ENCODE results near the gene ETFA.

ETFA gene

GRCh38 chr15:76258460-76258859 is 52.8 kb downstream of the ETFA start:
- H3K36me3 ChIP-seq, result peaks cover 33 to 62% (median 57%) of the 10 kb centered on the region in 3 donors
- no peak for TF ChIP-seq CTCF (IDR thresholded peaks at IDR 0.05)
- intact Hi-C loops (cut with DNase I; ENCODE audit: low total_unique reads), result no loop called here
- no peaks in the 10 kb centered on the region for H3K4me1 ChIP-seq
- no peak overlapping the region for H3K4me3 ChIP-seq
- H3K27me3 ChIP-seq, result no peaks in the 10 kb centered on the region
- no peak for DNase-seq
- no peak overlapping the region for H3K27ac ChIP-seq
- H3K9me3 ChIP-seq, result peaks cover 0 to 9% (median 7%) of the 10 kb centered on the region in 3 donors

- peaks cover 0 to 19% (median 16%) of the 10 kb centered on the region in 3 donors for H3K36me3 ChIP-seq
- no peak overlapping the region for H3K27ac ChIP-seq
- no peaks in the 10 kb centered on the region for H3K4me1 ChIP-seq
- TF ChIP-seq CTCF (IDR thresholded peaks at IDR 0.05), result no peak
- H3K9me3 ChIP-seq, result no peaks in the 10 kb centered on the region
- no peak overlapping the region for H3K4me3 ChIP-seq
- intact Hi-C loops (cut with DNase I; ENCODE audit: low total_unique reads), result no loop called here
- H3K27me3 ChIP-seq, result no peaks in the 10 kb centered on the region
- no peak for DNase-seq
Observed at GRCh38 chr15:76253691-76254473, 57.4 kb downstream of the ETFA start.

GRCh38 chr15:76252249-76252648 is 59.0 kb downstream of the ETFA start:
- TF ChIP-seq CTCF (IDR thresholded peaks at IDR 0.05), result no peak
- no peaks in the 10 kb centered on the region for H3K9me3 ChIP-seq
- intact Hi-C loops (cut with DNase I; ENCODE audit: low total_unique reads), result no loop called here
- peaks cover 0 to 16% (median 6%) of the 10 kb centered on the region in 3 donors for H3K36me3 ChIP-seq
- no peak overlapping the region for H3K4me3 ChIP-seq
- H3K27me3 ChIP-seq, result no peaks in the 10 kb centered on the region
- no peaks in the 10 kb centered on the region for H3K4me1 ChIP-seq
- DNase-seq, result no peak
- no peak overlapping the region for H3K27ac ChIP-seq

- Histone ChIP-seq H3K27me3 (no peaks in the 10 kb centered on the region), H3K4me3 (no peak overlapping the region), H3K4me1 (no peaks in the 10 kb centered on the region), H3K36me3 (peaks cover 0 to 16% (median 6%) of the 10 kb centered on the region in 3 donors), H3K27ac (no peak overlapping the region), H3K9me3 (no peaks in the 10 kb centered on the region)
- TF ChIP-seq CTCF (IDR thresholded peaks at IDR 0.05), result no peak
- no peak for DNase-seq
- intact Hi-C loops (cut with DNase I; ENCODE audit: low total_unique reads), result no loop called here
Observed at GRCh38 chr15:76251717-76252116, 59.6 kb downstream of the ETFA start.

GRCh38 chr15:76245072-76245610 is 66.1 kb downstream of the ETFA start:
- H3K4me1 ChIP-seq, result no peaks in the 10 kb centered on the region
- H3K4me3 ChIP-seq, result no peak overlapping the region
- peaks cover 7 to 12% (median 10%) of the 10 kb centered on the region in 3 donors for H3K36me3 ChIP-seq
- H3K27ac ChIP-seq, result no peak overlapping the region
- intact Hi-C loops (cut with DNase I; ENCODE audit: low total_unique reads), result no loop called here
- TF ChIP-seq CTCF (IDR thresholded peaks at IDR 0.05), result no peak
- H3K27me3 ChIP-seq, result no peaks in the 10 kb centered on the region
- no peaks in the 10 kb centered on the region for H3K9me3 ChIP-seq
- no peak for DNase-seq
